ENCODE data around the gene TXNRD2.
"Not testable (repeated sequence)": the region's sequence is repeated elsewhere in the genome, so short reads cannot be mapped to it uniquely, and the experiment has no call there.

TXNRD2 gene

DNA sequence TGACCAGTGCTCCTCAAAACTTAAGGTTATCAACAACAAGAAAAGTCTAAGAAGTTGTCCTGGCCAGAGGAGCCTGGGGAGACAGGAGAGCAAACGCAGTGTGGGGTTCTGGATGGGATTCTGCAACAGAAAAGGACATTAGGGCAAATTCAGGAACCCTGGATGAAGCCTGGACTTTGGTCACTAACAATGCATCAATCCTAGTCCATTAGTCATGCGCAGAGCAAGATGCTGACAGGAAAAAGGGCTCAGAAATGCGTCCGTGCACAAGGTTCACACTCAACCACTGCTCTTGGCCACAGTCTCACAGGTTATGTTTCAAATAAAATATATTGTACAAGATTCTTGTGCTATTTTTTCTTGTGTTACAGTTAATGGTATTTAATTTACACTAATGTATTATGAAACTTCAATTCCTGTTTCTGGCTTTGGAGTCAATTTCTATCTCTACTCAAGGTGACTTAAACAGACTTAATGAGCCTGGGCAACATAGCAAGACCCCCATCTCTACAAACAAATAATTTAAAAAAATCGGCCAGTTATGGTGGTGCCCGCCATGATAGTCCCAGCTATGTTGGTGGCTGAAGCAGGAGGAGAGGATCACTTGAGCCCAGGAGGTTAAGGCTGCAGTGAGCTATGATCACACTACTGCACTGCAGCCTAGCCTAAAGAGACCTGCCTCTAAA lies 100.5 kb downstream of the TXNRD2 start:
- DNase-seq, result no peak
- H3K27me3 Mint-ChIP-seq, result no peaks in the 10 kb centered on the region

GRCh38 chr22:19840059-19840458 lies 101.6 kb downstream of the TXNRD2 start:
- no peak for DNase-seq
- no peak overlapping the region for H3K27ac Mint-ChIP-seq
- no peaks in the 10 kb centered on the region for H3K9me3 Mint-ChIP-seq
- H3K4me3 Mint-ChIP-seq, result no peak overlapping the region
- no peak for ATAC-seq
- H3K27me3 Mint-ChIP-seq, result no peaks in the 10 kb centered on the region
- peaks cover 4% of the 10 kb centered on the region for H3K36me3 Mint-ChIP-seq (ENCODE audit: low read depth)
- peaks cover 17% of the 10 kb centered on the region for H3K4me1 Mint-ChIP-seq

More for the DNA sequence above, 100.5 kb downstream of the TXNRD2 start:
- Mint-ChIP-seq H3K4me1 (peaks cover 16% of the 10 kb centered on the region), H3K36me3 (ENCODE audit: low read depth) (peaks cover 4% of the 10 kb centered on the region), H3K9me3 (no peaks in the 10 kb centered on the region), H3K4me3 (no peak overlapping the region), H3K27ac (no peak overlapping the region)
- ATAC-seq, result no peak

DNA sequence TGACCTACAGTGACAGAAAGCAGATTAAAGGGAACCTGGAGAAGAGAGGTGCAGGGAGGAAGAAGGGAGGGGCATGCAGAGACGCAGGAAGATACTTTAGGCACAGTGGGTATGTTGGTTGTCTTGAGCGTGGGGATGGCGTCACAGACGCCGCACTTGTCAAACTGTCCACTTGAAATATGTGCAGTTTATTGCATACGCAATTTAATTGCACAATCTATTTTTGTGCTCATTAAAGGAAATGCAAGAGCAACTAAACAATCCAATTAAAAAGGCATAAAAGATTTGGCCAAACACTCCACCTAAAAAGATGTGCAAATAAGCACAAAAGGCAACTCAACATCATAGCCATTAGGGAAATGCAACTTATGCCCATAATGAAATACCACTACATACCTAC lies 103.7 kb downstream of the TXNRD2 start:
- Mint-ChIP-seq H3K4me3 (no peak overlapping the region), H3K4me1 (peaks cover 19% of the 10 kb centered on the region), H3K36me3 (ENCODE audit: low read depth) (peaks cover 4% of the 10 kb centered on the region), H3K9me3 (no peaks in the 10 kb centered on the region), H3K27ac (no peak overlapping the region), H3K27me3 (no peaks in the 10 kb centered on the region)
- DNase-seq, result no peak
- ATAC-seq, result no peak

- Mint-ChIP-seq H3K27ac (no peak overlapping the region), H3K4me1 (peaks cover 25% of the 10 kb centered on the region), H3K4me3 (no peak overlapping the region), H3K9me3 (no peaks in the 10 kb centered on the region), H3K36me3 (ENCODE audit: low read depth) (peaks cover 4% of the 10 kb centered on the region), H3K27me3 (no peaks in the 10 kb centered on the region)
- DNase-seq (no peak), ATAC-seq (no peak)
Measured at GRCh38 chr22:19836512-19836911, 105.1 kb downstream of the TXNRD2 start.

GRCh38 chr22:19834599-19834998 lies 107.0 kb downstream of the TXNRD2 start:
- peaks cover 4% of the 10 kb centered on the region for H3K36me3 Mint-ChIP-seq (ENCODE audit: low read depth)
- H3K9me3 Mint-ChIP-seq, result no peaks in the 10 kb centered on the region
- H3K27me3 Mint-ChIP-seq, result no peaks in the 10 kb centered on the region
- H3K4me3 Mint-ChIP-seq, result no peak overlapping the region
- no peak overlapping the region for H3K27ac Mint-ChIP-seq
- no peak for DNase-seq
- ATAC-seq, result no peak
- peaks cover 25% of the 10 kb centered on the region for H3K4me1 Mint-ChIP-seq

DNA sequence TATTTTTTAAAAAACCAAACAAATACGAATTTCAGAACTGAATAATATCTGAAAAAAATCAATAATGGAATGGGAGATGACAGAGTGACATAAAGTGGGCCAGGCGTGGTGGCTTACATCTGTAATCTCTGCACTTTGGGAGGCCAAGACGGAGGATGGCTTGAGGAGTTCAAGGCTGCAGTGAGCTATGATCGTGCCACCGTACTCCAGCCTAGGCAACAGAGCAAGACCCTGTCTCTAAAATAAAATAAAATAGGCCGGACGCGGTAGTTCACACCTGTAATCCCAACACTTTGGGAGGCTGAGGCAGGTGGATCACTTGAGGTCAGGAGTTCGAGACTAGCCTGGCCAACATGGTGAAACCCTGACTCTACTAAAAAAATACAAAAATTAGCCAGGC lies 108.3 kb downstream of the TXNRD2 start:
- ATAC-seq; H3K36me3 Mint-ChIP-seq (ENCODE audit: low read depth): not testable (repeated sequence)
- H3K4me1 Mint-ChIP-seq, result peaks cover 23% of the 10 kb centered on the region

GRCh38 chr22:19832476-19833108 lies 109.0 kb downstream of the TXNRD2 start:
- Mint-ChIP-seq H3K4me1 (peaks cover 23% of the 10 kb centered on the region), H3K4me3 (no peak overlapping the region), H3K9me3 (no peaks in the 10 kb centered on the region), H3K36me3 (ENCODE audit: low read depth) (peaks cover 3% of the 10 kb centered on the region), H3K27me3 (no peaks in the 10 kb centered on the region), H3K27ac (no peak overlapping the region)
- no peak for ATAC-seq
- no peak for DNase-seq

More for the DNA sequence above, 108.3 kb downstream of the TXNRD2 start:
- not testable (repeated sequence) for H3K27ac Mint-ChIP-seq, H3K9me3 Mint-ChIP-seq, H3K27me3 Mint-ChIP-seq, H3K4me3 Mint-ChIP-seq, DNase-seq

DNA sequence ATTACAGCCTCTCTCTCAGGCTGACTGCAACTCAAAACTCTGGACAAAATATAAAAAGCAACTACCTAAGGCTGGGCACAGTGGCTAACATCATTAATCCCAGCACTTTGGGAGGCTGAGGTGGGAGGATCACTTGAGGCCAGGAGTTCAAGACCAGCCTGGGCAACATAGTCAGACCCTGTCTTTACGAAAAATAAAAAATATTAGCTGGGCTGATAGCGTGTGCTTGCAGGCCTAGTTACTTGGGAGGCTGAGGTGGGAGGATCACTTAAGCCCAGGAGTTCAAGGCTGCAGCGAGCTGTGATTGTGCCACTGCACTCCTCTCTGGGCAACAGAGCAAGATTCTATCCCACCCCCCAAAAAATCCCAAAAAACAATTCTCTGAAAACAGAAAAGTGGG lies 109.6 kb downstream of the TXNRD2 start:
- H3K36me3 Mint-ChIP-seq (ENCODE audit: low read depth); H3K27me3 Mint-ChIP-seq; H3K27ac Mint-ChIP-seq; ATAC-seq; H3K4me3 Mint-ChIP-seq; H3K9me3 Mint-ChIP-seq; DNase-seq: not testable (repeated sequence)
- peaks cover 23% of the 10 kb centered on the region for H3K4me1 Mint-ChIP-seq

DNA sequence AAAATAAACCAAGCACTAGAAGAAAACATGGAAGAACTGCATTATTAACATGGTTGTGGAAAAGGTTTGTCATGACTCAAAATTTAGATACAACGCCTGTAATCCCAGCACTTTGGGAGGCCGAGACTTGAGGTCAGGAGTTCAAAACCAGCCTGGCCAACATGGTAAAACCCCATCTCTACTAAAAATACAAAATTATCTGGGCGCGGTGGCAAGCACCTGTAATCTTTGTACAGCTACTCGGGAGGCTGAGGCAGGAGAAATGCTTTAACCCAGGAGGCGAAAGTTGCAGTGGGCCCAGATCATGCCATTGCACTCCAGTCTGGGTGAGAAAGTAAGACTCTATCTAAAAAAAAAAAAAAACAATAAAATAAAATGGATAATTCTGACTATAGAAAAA lies 110.6 kb downstream of the TXNRD2 start:
- peaks cover 22% of the 10 kb centered on the region for H3K4me1 Mint-ChIP-seq
- no peaks in the 10 kb centered on the region for H3K36me3 Mint-ChIP-seq (ENCODE audit: low read depth)
- ATAC-seq (no peak), DNase-seq (no peak)
- H3K9me3 Mint-ChIP-seq, result no peaks in the 10 kb centered on the region
- H3K27me3 Mint-ChIP-seq, result no peaks in the 10 kb centered on the region
- H3K27ac Mint-ChIP-seq, result no peak overlapping the region
- H3K4me3 Mint-ChIP-seq, result no peak overlapping the region

DNA sequence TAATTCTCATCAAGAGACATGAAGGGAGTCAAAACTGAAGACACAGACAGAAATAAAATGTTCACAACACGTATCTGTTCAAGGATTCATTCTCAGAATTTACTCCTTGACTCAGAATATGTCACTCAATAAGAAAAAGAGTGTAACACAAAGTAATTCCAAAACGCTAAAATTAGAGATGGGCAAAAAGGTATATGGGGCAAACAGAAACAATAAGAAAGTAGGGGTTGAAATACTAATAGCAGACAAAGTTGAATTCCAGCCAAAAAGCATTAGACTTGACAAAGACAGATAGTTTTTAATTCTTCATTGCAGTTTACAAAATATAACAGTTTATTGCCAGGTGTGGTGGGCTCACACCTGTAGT lies 113.6 kb downstream of the TXNRD2 start:
- ATAC-seq (no peak), DNase-seq (no peak)
- Mint-ChIP-seq H3K9me3 (no peaks in the 10 kb centered on the region), H3K27ac (no peak overlapping the region), H3K4me3 (no peak overlapping the region), H3K27me3 (no peaks in the 10 kb centered on the region), H3K4me1 (peaks cover 6% of the 10 kb centered on the region), H3K36me3 (ENCODE audit: low read depth) (no peaks in the 10 kb centered on the region)

GRCh38 chr22:19827341-19828034 lies 114.1 kb downstream of the TXNRD2 start:
- Mint-ChIP-seq H3K27me3 (no peaks in the 10 kb centered on the region), H3K4me3 (no peak overlapping the region), H3K4me1 (peaks cover 2% of the 10 kb centered on the region), H3K9me3 (no peaks in the 10 kb centered on the region), H3K36me3 (ENCODE audit: low read depth) (no peaks in the 10 kb centered on the region), H3K27ac (no peak overlapping the region)
- no peak for DNase-seq
- no peak for ATAC-seq

DNA sequence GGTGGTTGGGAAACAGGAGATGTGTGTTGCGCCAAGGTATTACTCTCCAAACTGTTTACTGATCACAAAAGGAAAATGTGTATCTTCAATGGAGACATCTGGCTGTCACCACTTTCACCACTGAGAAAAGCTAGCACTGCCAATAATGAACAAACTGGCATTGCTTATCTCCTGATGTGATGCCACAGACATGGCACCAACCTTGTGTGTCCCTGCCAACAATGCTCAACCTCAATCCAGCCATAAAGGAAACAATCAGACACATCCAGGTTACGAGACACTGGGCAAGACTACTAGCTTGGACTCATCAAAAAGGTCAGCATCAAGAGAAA lies 115.0 kb downstream of the TXNRD2 start:
- Mint-ChIP-seq H3K4me1 (no peaks in the 10 kb centered on the region), H3K36me3 (ENCODE audit: low read depth) (no peaks in the 10 kb centered on the region), H3K27me3 (no peaks in the 10 kb centered on the region), H3K4me3 (no peak overlapping the region), H3K27ac (no peak overlapping the region), H3K9me3 (no peaks in the 10 kb centered on the region)
- DNase-seq (no peak), ATAC-seq (no peak)

DNA sequence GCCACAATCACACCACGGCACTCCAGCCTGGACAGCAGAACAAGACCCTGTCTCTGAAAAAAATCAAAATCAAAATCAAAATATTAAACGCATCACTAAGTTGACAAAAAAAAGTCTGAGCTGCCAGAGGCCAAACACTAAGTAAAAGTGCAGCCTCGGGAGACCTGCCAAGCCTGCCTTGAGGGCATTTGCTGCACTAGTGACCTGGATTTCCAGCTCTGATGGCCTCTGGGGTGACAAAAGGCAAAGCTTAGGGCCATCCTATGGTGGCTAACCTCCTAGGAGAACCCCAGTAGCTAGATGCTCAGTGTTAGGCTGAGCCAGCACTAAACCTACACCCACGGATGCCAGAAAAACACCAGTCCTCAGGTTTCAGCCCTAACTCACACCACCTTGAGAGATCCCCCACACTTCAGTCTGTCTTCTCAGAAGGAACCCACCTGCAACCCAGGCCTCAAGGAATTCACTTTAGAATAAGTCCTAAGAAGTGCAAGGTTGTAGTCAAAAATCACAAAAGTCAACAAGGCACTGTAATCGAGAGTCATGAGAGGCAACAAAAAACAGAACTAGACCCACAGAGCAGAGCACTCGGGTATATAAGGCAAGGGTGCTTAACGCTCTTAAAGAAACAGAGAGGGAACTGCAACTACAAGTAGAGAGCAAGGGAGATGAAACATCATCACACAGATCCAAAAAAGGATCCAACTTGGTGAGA lies 115.6 kb downstream of the TXNRD2 start:
- ATAC-seq, result no peak
- Mint-ChIP-seq H3K36me3 (ENCODE audit: low read depth) (no peaks in the 10 kb centered on the region), H3K4me1 (no peaks in the 10 kb centered on the region), H3K4me3 (no peak overlapping the region), H3K9me3 (no peaks in the 10 kb centered on the region), H3K27ac (no peak overlapping the region), H3K27me3 (no peaks in the 10 kb centered on the region)
- no peak for DNase-seq

All from activated naive CD8-positive, alpha-beta T cell treated with anti-CD3 and anti-CD28 coated beads, Interleukin-2, amount 50 U/mL, for 24 hours (primary cell).